OCI-LY3 (cell line): ENCODE data around the gene ARHGAP40.

Experiments
- CTCF ChIP-seq: fragments of 200-600, 300-600 bp; sonication (generic); IDR thresholded peaks from 2 replicates; pipeline ENCODE4 v1.5.1; 2014; ENCODE audit warnings: antibody characterized with exemption, low read length, low read depth
- EZH2phosphoT487 ChIP-seq: fragments of 200-600 bp; shearing (Covaris generic); IDR thresholded peaks from 2 replicates; pipeline ENCODE4 v1.6.1; 2018; ENCODE audit warnings: antibody characterized with exemption, mixed run types, low read depth

GRCh38 chr20:38671186-38671585, 69.6 kb downstream of the ARHGAP40 start:
- TF ChIP-seq CTCF: no peak
- no peak for TF ChIP-seq EZH2phosphoT487
